NAMALWA (cell line): ENCODE measurements around the gene CEACAM16.

Experiments
- DNase-seq: peaks from one replicate; pipeline ENCODE4 v3.0.0-alpha.2; 2015; ENCODE audit warnings: low spot score

Gene CEACAM16

GRCh38 chr19:44725251-44725650 is 26.3 kb downstream of the CEACAM16 start:
- DNase-seq, result no peak

- DNase-seq, result no peak
Observed at GRCh38 chr19:44725684-44726083, 26.7 kb downstream of the CEACAM16 start.

GRCh38 chr19:44726465-44726864 is 27.5 kb downstream of the CEACAM16 start:
- no peak for DNase-seq

DNA sequence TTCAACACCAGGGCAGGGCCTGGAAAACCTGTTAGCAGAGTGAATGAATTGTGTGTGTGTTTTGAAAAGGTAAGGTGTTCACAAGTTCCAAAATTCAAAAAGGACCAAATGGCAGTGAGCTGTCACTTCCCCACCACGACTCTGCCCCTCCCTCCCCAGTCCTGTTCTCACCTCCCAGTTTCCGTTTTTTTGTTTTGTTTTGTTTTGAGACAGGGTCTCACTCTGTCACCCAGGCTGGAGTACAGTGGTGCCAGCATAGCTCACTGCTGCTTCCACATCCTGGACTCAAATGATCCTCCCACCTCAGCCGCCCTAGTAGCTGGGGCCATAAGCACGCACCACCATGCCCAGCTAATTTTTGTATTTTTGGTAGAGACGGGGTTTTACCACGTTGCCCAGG is 29.2 kb downstream of the CEACAM16 start:
- DNase-seq, result no peak

- DNase-seq, result no peak
Observed at GRCh38 chr19:44729516-44730033, 30.6 kb downstream of the CEACAM16 start.

GRCh38 chr19:44731081-44731480 is 32.1 kb downstream of the CEACAM16 start:
- DNase-seq, result no peak

- DNase-seq, result no peak
Observed at GRCh38 chr19:44731622-44732021, 32.7 kb downstream of the CEACAM16 start.

DNA sequence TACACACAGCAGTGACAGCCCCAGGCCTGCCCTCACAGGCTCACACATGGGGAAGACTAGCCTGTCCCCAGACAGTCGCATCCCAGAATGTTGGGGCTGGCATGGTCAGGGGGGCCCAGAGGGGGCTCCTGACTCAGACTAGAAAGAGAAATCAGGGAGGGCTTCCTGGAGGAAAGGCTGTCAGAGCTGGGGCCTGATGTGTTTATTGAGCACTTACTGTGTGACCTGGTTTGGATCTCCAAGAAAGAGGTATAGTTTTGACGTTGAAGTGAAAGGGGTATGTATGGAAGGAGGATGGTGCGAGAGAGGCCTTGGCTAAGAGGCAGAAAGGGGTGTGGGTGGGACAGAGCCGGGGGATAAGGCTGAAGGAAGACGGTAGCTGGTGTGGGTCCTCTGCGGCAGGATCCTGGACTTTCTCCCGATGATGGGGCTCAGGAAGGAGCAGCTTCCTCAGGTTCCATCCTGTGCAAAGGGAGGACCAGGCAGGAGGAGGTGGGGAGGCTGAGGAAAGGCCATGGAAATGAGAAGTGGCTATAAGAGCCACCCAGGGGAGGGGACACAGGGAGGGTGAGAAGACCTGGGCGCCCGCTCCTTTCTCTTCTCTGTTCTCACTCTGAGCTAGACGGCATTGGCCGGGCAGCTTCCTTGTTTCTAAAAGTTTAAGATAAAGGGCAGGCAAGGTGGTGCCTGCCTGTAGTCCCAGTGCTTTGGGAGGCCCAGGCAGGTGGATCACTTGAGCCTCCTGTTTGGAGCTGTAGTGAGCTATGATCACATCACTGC is 33.5 kb downstream of the CEACAM16 start:
- DNase-seq, result no peak

GRCh38 chr19:44734357-44734756 is 35.4 kb downstream of the CEACAM16 start:
- no peak for DNase-seq

GRCh38 chr19:44735011-44735410 is 36.1 kb downstream of the CEACAM16 start:
- DNase-seq, result no peak

DNA sequence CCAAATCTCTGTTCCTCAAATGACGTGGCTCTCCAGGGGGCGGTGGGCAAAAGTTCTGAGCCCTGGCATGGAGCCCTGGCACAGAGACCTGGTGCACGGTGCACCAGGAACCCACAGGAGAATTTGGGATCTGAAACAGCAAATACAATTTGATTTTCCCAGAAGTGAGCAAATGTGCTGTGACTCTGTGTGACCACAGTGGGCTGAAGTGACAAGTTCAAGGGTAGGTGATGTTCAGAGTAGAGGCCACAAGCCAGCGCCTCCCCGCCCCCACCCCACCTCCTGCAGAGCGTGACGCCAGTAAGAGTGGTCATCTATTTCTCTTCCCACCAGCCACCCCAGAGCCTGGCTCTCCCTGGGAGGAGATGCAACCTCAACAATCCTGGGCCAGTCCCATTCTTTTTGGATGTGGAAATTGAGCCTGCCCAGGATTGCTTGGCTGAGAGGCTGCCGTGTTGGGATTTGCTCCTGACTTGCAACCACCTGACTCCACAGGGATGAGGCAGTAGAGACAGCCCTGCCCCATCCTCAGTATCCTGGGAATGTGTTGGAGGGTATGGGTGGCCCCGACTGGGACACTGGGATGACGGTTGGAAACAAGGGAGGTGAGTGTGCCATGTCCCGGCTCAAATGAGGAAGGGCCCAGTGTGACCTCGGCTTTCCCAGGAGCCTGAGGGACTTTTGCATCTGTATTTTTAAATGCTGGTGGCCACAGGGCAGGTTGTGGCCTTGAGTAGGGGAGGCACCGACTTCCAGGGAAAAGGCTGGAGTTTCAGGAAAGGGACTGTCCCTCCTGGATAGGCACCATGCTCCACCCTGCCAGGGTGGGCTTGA is 38.5 kb downstream of the CEACAM16 start:
- DNase-seq, result no peak

GRCh38 chr19:44738136-44738535 is 39.2 kb downstream of the CEACAM16 start:
- DNase-seq, result no peak

GRCh38 chr19:44738603-44739558 is 39.9 kb downstream of the CEACAM16 start:
- DNase-seq, result no peak

GRCh38 chr19:44740351-44740824 is 41.4 kb downstream of the CEACAM16 start:
- peak; percentile 61 for DNase-seq

- DNase-seq, result no peak
Observed at GRCh38 chr19:44741258-44741731, 42.3 kb downstream of the CEACAM16 start.

- DNase-seq, result peak; percentile 34
Observed at GRCh38 chr19:44741841-44742329, 42.9 kb downstream of the CEACAM16 start.

DNA sequence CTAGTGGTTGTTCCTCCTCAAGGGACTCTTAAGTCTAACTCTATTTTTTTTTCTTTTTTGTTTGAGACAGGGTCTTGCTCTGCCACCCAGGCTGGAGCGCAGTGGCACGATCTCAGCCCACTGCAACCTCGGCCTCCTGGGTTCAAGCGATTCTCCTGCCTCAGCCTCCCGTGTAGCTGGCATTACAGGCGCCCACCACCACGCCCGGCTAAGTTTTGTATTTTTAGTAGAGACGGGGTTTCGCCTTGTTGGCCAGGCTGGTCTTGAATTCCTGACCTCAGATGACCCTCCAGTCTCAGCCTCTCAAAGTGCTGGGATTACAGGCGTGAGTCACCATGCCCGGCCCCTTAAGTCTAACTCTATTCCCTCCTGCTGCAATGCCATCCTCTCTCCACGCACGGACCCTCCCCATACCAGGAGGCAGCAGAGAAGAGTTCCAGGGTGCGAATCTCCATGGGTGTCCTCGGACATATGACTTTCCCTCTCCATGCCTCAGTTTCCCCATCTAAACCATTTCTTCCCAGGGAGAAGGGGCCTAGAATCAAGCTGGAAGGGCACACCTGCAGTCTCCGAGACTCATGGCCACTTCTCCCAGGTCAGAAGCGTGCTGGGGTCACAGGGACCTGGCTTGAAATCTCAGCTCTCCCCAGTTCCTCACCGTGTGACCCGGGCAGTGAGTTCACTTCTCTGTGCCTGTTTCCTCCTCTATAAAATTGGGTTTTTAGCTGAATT is 43.5 kb downstream of the CEACAM16 start:
- DNase-seq, result no peak

DNA sequence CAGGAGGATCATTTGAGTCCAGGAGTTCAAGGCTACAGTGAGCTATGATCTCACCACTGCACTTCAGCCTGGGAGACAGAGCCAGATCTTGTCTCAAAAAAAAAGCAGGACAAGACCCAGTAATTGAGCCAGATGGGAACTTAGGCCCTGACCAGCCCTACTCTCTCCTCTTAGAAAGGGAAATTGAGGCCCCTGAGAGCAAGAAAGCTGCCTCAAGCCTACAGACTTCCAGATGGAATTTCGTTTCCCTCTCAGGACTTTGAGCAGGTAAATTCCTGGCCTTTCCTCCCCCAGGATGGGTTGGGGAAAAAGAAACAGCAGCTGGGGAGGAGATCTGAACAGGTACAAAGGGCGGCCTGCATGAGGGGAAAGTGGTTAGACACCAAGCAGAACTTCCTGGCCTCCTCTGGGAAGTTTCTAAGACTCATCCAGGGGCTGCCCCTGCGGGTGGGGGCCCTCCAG is 46.0 kb downstream of the CEACAM16 start:
- no peak for DNase-seq

DNA sequence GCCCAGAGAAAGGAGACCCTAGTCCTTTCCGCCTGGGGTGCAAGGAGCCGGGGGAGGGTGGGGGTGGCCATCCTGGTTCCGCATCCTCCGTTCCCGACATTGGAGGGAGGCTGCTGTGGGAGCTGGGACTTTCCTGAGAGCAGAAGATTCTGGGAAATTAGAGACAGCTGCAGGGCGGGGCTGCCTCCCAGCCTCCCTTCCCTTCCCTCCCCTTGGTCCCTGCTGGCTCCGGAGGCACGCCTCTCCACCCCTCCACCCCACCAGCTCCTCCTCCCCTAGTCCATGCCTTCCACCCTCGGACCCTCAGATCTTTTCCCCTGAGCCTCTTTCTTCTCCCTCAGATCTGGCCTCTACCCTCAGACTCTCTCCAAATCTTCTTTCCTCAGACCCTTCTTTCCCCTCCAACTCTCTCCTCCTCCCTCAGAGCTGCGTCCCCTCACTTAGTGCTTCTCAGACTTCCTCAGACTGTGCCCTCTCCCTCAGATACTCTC is 46.4 kb downstream of the CEACAM16 start:
- DNase-seq, result no peak

DNA sequence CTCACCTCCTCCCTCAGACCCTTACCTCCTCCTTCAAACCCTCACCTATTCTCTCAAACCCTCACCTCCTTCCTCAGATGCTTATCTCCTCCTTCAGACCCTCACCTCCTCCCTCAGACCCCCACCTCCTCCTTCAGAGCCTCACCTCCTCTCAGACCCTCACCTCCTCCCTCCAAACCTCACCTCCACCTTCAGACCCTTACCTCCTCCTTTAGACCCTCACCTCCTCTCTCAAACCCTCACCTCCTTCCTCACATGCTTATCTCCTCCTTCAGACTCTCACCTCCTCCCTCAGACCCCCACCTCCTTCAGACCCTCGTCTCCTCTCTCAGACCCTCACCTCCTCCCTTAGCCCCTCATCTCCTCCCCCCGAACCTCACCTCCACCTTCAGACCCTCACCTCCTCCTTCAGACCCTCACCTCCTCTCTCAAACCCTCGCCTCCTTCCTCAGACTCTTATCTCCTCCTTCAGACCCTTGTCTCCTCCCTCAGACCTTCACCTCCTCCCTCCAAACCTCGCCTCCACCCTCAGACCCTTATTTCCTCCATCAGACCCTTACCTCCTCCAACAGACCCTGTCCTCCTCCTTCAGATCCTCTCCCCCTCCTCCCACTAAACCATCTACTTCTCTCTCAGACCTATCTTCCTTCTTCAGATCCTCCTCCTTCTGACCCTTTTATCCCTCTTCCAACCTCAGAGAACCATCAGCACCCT is 47.1 kb downstream of the CEACAM16 start:
- DNase-seq, result no peak
